ENCODE results near the gene CYGB.

CYGB gene

DNA sequence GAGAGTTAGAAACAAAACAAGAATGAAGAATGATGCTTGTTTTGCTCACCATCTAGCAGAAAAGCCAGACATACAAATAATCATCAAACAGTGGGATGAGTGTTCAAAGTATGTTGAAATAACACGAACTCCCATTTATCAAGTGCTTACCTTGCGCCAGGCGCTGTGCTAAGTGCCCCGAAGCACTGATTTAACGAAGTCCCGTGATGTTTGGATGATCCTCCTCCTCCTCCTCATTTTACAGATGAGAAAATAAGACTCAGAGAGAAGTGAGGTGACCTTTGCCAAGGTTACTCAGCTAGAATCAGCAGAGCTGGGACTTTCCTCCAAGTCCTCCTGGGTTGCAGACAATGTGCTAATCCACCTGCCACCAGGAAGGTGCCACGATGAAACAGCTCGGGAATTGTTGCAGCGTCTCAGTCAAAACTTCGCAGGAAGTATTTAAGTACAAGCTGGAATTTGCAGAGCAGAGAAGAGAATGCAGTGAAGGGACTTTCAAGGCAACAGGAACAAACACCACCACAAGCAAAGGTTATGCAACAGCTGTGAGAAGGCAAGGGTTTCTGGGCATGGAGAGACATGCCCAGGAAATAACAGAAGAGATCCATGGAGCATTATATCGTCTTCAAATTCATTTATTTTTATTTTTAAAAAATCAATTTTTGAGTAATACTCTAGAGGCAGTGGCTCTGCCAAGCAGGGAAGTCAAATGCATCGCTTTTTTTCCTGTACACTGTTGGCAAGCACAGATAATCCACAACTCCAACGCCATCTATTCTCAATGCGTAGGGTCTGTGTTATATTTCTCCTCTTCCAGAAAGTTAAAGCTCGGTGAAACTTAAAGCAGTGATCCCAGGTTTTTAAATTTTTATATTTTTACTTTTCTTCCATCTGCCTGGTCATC lies 13.5 kb upstream of the CYGB start (continued):
- TF ChIP-seq ZBTB1 (tag by site-specific recombination; IDR thresholded peaks at IDR 0.05) (no peak), ZBTB17 (tag by site-specific recombination; IDR thresholded peaks at IDR 0.05) (peak; percentile 59), ZNF624 (tag by site-specific recombination; IDR thresholded peaks at IDR 0.05) (no peak), ZNF707 (tag by site-specific recombination; IDR thresholded peaks at IDR 0.05) (no peak), KLF10 (tag by site-specific recombination; IDR thresholded peaks at IDR 0.05) (no peak), ZNF426 (tag by site-specific recombination; IDR thresholded peaks at IDR 0.05) (no peak), ZNF837 (tag by site-specific recombination; IDR thresholded peaks at IDR 0.05) (no peak), ZNF548 (tag by site-specific recombination; IDR thresholded peaks at IDR 0.05) (no peak), ZNF664 (tag by site-specific recombination; IDR thresholded peaks at IDR 0.05) (no peak), SCRT2 (tag by site-specific recombination; IDR thresholded peaks at IDR 0.05) (peak; percentile 81), GLIS1 (tag by site-specific recombination; IDR thresholded peaks at IDR 0.05) (no peak), TRIM28 (IDR thresholded peaks at IDR 0.05; ENCODE audit: borderline replicate concordance, low read length) (0 out of 2 replicates have a peak, but pooled peaks have one; percentile 16), REPIN1 (tag by site-specific recombination; IDR thresholded peaks at IDR 0.05; ENCODE audit: low read depth) (no peak), PRDM1 (tag by site-specific recombination; IDR thresholded peaks at IDR 0.05) (peak; percentile 75), ZIC2 (tag by site-specific recombination; IDR thresholded peaks at IDR 0.05) (no peak), ZNF501 (tag by site-specific recombination; IDR thresholded peaks at IDR 0.05) (no peak)
- TF ChIP-seq, protein P1, sequence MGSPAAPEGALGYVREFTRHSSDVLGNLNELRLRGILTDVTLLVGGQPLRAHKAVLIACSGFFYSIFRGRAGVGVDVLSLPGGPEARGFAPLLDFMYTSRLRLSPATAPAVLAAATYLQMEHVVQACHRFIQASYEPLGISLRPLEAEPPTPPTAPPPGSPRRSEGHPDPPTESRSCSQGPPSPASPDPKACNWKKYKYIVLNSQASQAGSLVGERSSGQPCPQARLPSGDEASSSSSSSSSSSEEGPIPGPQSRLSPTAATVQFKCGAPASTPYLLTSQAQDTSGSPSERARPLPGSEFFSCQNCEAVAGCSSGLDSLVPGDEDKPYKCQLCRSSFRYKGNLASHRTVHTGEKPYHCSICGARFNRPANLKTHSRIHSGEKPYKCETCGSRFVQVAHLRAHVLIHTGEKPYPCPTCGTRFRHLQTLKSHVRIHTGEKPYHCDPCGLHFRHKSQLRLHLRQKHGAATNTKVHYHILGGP (tag by site-specific recombination; IDR thresholded peaks at IDR 0.05): no peak
- TF ChIP-seq, protein P2, sequence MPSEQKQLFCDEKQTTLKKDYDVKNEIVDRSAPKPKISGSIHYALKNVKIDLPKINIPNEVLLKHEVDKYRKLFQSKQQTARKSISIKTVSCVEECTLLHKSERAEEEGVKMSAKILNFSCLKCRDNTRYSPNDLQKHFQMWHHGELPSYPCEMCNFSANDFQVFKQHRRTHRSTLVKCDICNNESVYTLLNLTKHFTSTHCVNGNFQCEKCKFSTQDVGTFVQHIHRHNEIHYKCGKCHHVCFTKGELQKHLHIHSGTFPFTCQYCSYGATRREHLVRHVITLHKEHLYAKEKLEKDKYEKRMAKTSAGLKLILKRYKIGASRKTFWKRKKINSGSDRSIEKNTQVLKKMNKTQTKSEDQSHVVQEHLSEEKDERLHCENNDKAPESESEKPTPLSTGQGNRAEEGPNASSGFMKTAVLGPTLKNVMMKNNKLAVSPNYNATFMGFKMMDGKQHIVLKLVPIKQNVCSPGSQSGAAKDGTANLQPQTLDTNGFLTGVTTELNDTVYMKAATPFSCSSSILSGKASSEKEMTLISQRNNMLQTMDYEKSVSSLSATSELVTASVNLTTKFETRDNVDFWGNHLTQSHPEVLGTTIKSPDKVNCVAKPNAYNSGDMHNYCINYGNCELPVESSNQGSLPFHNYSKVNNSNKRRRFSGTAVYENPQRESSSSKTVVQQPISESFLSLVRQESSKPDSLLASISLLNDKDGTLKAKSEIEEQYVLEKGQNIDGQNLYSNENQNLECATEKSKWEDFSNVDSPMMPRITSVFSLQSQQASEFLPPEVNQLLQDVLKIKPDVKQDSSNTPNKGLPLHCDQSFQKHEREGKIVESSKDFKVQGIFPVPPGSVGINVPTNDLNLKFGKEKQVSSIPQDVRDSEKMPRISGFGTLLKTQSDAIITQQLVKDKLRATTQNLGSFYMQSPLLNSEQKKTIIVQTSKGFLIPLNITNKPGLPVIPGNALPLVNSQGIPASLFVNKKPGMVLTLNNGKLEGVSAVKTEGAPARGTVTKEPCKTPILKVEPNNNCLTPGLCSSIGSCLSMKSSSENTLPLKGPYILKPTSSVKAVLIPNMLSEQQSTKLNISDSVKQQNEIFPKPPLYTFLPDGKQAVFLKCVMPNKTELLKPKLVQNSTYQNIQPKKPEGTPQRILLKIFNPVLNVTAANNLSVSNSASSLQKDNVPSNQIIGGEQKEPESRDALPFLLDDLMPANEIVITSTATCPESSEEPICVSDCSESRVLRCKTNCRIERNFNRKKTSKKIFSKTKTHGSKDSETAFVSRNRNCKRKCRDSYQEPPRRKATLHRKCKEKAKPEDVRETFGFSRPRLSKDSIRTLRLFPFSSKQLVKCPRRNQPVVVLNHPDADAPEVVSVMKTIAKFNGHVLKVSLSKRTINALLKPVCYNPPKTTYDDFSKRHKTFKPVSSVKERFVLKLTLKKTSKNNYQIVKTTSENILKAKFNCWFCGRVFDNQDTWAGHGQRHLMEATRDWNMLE (tag by site-specific recombination; conservative IDR thresholded peaks at IDR 0.05; ENCODE audit: low read depth): no peak
- TF ChIP-seq, protein P3, sequence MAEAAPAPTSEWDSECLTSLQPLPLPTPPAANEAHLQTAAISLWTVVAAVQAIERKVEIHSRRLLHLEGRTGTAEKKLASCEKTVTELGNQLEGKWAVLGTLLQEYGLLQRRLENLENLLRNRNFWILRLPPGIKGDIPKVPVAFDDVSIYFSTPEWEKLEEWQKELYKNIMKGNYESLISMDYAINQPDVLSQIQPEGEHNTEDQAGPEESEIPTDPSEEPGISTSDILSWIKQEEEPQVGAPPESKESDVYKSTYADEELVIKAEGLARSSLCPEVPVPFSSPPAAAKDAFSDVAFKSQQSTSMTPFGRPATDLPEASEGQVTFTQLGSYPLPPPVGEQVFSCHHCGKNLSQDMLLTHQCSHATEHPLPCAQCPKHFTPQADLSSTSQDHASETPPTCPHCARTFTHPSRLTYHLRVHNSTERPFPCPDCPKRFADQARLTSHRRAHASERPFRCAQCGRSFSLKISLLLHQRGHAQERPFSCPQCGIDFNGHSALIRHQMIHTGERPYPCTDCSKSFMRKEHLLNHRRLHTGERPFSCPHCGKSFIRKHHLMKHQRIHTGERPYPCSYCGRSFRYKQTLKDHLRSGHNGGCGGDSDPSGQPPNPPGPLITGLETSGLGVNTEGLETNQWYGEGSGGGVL (tag by site-specific recombination; IDR thresholded peaks at IDR 0.05): no peak
- TF ChIP-seq, protein P4, sequence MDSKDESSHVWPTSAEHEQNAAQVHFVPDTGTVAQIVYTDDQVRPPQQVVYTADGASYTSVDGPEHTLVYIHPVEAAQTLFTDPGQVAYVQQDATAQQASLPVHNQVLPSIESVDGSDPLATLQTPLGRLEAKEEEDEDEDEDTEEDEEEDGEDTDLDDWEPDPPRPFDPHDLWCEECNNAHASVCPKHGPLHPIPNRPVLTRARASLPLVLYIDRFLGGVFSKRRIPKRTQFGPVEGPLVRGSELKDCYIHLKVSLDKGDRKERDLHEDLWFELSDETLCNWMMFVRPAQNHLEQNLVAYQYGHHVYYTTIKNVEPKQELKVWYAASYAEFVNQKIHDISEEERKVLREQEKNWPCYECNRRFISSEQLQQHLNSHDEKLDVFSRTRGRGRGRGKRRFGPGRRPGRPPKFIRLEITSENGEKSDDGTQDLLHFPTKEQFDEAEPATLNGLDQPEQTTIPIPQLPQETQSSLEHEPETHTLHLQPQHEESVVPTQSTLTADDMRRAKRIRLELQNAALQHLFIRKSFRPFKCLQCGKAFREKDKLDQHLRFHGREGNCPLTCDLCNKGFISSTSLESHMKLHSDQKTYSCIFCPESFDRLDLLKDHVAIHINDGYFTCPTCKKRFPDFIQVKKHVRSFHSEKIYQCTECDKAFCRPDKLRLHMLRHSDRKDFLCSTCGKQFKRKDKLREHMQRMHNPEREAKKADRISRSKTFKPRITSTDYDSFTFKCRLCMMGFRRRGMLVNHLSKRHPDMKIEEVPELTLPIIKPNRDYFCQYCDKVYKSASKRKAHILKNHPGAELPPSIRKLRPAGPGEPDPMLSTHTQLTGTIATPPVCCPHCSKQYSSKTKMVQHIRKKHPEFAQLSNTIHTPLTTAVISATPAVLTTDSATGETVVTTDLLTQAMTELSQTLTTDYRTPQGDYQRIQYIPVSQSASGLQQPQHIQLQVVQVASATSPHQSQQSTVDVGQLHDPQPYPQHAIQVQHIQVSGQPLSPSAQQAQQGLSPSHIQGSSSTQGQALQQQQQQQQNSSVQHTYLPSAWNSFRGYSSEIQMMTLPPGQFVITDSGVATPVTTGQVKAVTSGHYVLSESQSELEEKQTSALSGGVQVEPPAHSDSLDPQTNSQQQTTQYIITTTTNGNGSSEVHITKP (tag by site-specific recombination; IDR thresholded peaks at IDR 0.05): peak; percentile 50; the same call in 1 of the 2 replicates
- TF ChIP-seq, protein P5, sequence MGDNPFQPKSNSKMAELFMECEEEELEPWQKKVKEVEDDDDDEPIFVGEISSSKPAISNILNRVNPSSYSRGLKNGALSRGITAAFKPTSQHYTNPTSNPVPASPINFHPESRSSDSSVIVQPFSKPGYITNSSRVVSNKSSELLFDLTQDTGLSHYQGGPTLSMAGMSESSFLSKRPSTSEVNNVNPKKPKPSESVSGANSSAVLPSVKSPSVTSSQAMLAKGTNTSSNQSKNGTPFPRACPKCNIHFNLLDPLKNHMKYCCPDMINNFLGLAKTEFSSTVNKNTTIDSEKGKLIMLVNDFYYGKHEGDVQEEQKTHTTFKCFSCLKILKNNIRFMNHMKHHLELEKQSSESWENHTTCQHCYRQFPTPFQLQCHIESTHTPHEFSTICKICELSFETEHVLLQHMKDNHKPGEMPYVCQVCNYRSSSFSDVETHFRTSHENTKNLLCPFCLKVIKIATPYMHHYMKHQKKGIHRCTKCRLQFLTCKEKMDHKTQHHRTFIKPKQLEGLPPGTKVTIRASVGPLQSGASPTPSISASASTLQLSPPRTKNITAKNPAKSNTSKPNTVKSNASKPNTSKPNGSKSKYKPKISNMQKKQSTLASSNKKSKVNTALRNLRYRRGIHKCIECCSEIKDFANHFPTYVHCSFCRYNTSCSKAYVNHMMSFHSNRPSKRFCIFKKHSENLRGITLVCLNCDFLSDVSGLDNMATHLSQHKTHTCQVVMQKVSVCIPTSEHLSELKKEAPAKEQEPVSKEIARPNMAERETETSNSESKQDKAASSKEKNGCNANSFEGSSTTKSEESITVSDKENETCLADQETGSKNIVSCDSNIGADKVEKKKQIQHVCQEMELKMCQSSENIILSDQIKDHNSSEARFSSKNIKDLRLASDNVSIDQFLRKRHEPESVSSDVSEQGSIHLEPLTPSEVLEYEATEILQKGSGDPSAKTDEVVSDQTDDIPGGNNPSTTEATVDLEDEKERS (tag by site-specific recombination; IDR thresholded peaks at IDR 0.05): no peak
- TF ChIP-seq, protein P6, sequence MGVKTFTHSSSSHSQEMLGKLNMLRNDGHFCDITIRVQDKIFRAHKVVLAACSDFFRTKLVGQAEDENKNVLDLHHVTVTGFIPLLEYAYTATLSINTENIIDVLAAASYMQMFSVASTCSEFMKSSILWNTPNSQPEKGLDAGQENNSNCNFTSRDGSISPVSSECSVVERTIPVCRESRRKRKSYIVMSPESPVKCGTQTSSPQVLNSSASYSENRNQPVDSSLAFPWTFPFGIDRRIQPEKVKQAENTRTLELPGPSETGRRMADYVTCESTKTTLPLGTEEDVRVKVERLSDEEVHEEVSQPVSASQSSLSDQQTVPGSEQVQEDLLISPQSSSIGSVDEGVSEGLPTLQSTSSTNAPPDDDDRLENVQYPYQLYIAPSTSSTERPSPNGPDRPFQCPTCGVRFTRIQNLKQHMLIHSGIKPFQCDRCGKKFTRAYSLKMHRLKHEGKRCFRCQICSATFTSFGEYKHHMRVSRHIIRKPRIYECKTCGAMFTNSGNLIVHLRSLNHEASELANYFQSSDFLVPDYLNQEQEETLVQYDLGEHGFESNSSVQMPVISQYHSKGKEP (tag by site-specific recombination; IDR thresholded peaks at IDR 0.05): no peak
